Cardiac muscle cell (in vitro differentiated cells and primary cell): ENCODE data around the gene IL1RAPL1. TPM values are rescaled to one million over a fixed set of nuclear protein-coding genes. Genes with fewer than 3 reads are reported as not detected.

Source experiments
- DNase-seq, 2 donors: peaks; one replicate each; pipeline versions ENCODE4 v3.0.0 to v3.0.0-alpha.2; 2010 to 2017; ENCODE audit warnings: low read depth in 1 of 2, low spot score in 1 of 2
- H3K27ac ChIP-seq: fragments of 200-600 bp; sonication (generic); 2 replicates; pipeline ENCODE4 v1.5.1; 2016
- H3K27me3 ChIP-seq: fragments of 200-600 bp; sonication (generic); 2 replicates; pipeline ENCODE4 v1.6.0; 2016; ENCODE audit warnings: control low read depth
- H3K36me3 ChIP-seq: fragments of 200-600 bp; sonication (generic); 2 replicates; pipeline ENCODE4 v1.5.1; 2016; ENCODE audit warnings: control low read depth
- H3K4me1 ChIP-seq: fragments of 200-600 bp; sonication (generic); 2 replicates; pipeline ENCODE4 v1.8.1; 2017; ENCODE audit warnings: low read depth, mild to moderate bottlenecking, mixed run types
- H3K4me3 ChIP-seq: fragments of 200-600 bp; sonication (generic); 2 replicates; pipeline ENCODE4 v1.5.1; 2016; ENCODE audit warnings: mild to moderate bottlenecking
- H3K9me3 ChIP-seq: fragments of 200-600 bp; sonication (generic); 2 replicates; pipeline ENCODE4 v1.5.1; 2017; ENCODE audit warnings: low read depth, mild to moderate bottlenecking, control low read depth
- polyA plus RNA-seq: library from polyadenylated mRNA; unstranded; fragments of >200 nt; fragmentation: Nextera tagmentation; extraction: Ambion mirVana; gene quantifications from 2 replicates; pipeline ENCODE4 v1.2.1, GENCODE V29; 2016
- total RNA-seq: library from RNA; depleted of rRNA; stranded (reverse); fragments of >200 nt; gene quantifications from 2 replicates; pipeline ENCODE4 v1.2.3, GENCODE V29; 2016
- TF ChIP-seq, protein P1 (sequence below): IDR thresholded peaks from 2 replicates; pipeline ENCODE4 v1.5.1; 2012; ENCODE audit warnings: low read depth, mild to moderate bottlenecking, low read length

The IL1RAPL1 gene
- total and polyA plus RNA-seq, 2 experiments from 2014 or later, result 3.2 to 4.2 TPM

DNA sequence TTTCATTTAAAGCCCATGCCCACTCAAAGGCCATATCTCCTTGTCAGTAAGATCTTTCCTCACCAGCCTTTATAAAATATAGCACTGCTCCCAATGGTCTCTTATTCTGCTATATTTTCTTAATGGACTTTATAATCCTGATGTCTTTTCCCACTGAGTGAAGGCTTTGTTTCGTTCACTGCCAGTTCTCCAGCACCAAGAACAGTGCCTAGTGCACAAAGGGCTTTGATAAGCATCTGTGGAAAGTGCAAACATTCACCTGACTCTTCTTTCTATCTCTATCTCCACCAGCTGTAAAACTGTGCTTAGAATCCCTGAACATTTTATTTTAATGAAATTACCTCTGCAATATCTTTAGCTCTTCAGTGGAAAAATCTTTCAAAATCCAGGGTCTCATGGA is 1054.2 kb downstream of the IL1RAPL1 start:
- TF ChIP-seq, protein P1, sequence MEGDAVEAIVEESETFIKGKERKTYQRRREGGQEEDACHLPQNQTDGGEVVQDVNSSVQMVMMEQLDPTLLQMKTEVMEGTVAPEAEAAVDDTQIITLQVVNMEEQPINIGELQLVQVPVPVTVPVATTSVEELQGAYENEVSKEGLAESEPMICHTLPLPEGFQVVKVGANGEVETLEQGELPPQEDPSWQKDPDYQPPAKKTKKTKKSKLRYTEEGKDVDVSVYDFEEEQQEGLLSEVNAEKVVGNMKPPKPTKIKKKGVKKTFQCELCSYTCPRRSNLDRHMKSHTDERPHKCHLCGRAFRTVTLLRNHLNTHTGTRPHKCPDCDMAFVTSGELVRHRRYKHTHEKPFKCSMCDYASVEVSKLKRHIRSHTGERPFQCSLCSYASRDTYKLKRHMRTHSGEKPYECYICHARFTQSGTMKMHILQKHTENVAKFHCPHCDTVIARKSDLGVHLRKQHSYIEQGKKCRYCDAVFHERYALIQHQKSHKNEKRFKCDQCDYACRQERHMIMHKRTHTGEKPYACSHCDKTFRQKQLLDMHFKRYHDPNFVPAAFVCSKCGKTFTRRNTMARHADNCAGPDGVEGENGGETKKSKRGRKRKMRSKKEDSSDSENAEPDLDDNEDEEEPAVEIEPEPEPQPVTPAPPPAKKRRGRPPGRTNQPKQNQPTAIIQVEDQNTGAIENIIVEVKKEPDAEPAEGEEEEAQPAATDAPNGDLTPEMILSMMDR, result no peak
- H3K27me3 ChIP-seq, result no peaks in the 10 kb centered on the region
- no peak overlapping the region for H3K27ac ChIP-seq
- no peak for DNase-seq
- no peak overlapping the region for H3K4me3 ChIP-seq
- H3K4me1 ChIP-seq, result no peaks in the 10 kb centered on the region
- no peaks in the 10 kb centered on the region for H3K9me3 ChIP-seq
- H3K36me3 ChIP-seq, result no peaks in the 10 kb centered on the region

DNA sequence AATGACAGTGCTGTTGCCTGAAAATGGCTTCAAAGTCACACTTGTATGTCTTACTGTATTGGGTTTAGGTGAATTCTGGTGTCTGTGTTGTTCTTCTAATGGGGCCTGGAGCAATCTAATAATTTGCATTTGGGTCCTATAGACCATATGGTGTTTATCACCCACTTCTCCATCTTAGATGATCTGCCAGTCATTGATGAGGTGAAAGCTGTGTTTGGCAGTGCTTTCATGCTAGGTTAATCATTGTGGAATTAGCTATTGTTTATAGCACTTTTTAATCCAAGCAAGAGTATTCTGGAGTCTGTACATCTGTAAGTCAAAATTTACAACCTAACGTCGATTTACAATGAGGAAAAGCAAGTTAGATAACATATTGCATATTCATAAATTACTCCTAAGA is 1055.9 kb downstream of the IL1RAPL1 start:
- no peaks in the 10 kb centered on the region for H3K4me1 ChIP-seq
- H3K27ac ChIP-seq, result no peak overlapping the region
- no peak overlapping the region for H3K4me3 ChIP-seq
- DNase-seq, result no peak
- no peaks in the 10 kb centered on the region for H3K36me3 ChIP-seq
- no peaks in the 10 kb centered on the region for H3K9me3 ChIP-seq
- H3K27me3 ChIP-seq, result no peaks in the 10 kb centered on the region
- TF ChIP-seq, protein P1, result no peak

DNA sequence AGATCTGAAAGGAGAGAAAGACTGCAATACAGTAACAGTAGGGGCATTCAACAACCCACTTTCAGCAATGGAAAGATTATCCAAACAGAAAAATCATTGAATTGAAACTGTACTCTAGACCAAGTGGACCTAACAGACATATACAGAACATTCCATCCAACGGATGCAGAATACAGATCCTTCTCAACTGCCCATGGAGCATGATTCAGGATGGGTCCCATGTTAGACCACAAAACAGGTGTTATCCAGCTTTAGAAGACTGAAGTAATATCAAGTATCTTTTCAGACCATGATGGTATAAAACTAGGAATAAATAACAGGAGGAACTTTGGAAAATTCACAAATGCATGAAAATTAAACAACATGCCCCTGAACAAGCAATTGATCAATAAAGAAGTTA is 1060.9 kb downstream of the IL1RAPL1 start:
- Histone ChIP-seq H3K9me3 (no peaks in the 10 kb centered on the region), H3K27me3 (no peaks in the 10 kb centered on the region), H3K4me3 (no peak overlapping the region), H3K36me3 (no peaks in the 10 kb centered on the region), H3K4me1 (no peaks in the 10 kb centered on the region), H3K27ac (no peak overlapping the region)
- TF ChIP-seq, protein P1, result no peak
- no peak for DNase-seq

DNA sequence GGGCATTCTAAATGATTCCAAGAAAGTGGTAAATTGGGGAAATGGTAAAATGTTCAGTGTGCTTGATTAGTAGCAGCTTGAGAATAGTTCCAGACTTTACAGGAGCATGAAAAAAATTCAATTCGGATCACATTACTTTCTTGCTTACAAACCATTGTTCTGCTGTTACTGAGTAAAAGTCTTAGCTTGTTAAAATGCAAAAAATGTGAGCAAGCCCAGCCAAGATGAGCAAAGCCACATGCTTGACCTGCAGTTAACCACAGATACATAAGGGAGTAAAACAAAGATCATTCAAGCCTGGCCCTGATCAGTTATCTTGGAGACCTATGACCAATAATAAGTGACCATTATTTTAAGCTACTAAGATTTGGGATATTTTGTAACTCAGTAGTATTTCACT is 1065.2 kb downstream of the IL1RAPL1 start:
- Histone ChIP-seq H3K4me1 (no peaks in the 10 kb centered on the region), H3K27ac (no peak overlapping the region), H3K4me3 (no peak overlapping the region), H3K36me3 (no peaks in the 10 kb centered on the region), H3K9me3 (no peaks in the 10 kb centered on the region), H3K27me3 (no peaks in the 10 kb centered on the region)
- TF ChIP-seq, protein P1, result no peak
- peak in 1 of 2 donors; percentile 69 for DNase-seq

DNA sequence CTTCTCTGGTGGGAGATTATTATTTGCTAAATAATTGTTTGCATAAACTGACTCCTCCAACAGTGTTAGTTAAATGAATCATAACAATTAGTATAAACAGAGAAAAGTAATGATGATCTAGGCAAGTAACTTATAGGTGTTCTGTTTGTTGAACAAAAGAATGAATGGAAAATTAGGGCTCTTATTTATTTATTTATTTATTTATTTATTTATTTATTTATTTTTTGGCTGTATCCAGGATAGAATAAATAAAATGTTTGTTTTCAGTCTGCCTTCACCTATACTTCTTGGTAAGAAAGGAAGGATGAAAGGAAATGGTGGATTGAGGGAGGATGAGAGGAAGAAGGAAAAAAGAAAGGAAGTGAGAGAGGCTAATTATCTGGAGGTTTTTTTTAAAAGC is 1066.5 kb downstream of the IL1RAPL1 start:
- Histone ChIP-seq H3K27me3 (no peaks in the 10 kb centered on the region), H3K9me3 (no peaks in the 10 kb centered on the region), H3K4me3 (no peak overlapping the region), H3K4me1 (no peaks in the 10 kb centered on the region), H3K27ac (no peak overlapping the region), H3K36me3 (no peaks in the 10 kb centered on the region)
- TF ChIP-seq, protein P1, result no peak
- DNase-seq, result no peak

DNA sequence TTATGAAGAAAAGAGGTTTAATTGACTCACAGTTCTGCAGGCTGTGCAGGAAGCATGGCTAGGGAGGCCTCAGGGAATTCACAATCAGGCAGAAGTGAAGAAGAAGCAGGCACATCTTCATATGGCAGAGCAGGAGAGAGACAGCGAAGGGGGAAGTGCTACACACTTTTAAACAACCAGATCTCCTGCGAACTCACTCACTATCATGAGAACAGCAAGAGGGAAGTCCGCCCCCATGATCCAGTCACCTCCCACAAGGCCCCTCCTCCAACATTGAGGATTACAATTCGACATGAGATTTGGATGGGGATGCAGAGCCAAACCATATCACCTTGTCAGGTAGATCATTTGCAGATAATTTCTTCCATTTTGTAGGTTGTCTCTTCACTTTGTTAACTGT is 1072.7 kb downstream of the IL1RAPL1 start:
- H3K27ac ChIP-seq, result no peak overlapping the region

More for the DNA sequence above, 1072.7 kb downstream of the IL1RAPL1 start:
- no peaks in the 10 kb centered on the region for H3K27me3 ChIP-seq
- DNase-seq, result no peak
- no peak overlapping the region for H3K4me3 ChIP-seq
- no peaks in the 10 kb centered on the region for H3K36me3 ChIP-seq
- no peaks in the 10 kb centered on the region for H3K4me1 ChIP-seq
- TF ChIP-seq, protein P1, result no peak
- H3K9me3 ChIP-seq, result no peaks in the 10 kb centered on the region
